Activated CD4-positive, alpha-beta T cell treated with anti-CD3 and anti-CD28 coated beads, Interleukin-2, amount 10 ng/mL, durations not matched to agents 24 days and 14 days (primary cell): ENCODE results near the gene RBM8A. TPM values are rescaled to one million over a fixed set of nuclear protein-coding genes. Genes with fewer than 3 reads are reported as not detected.

Source experiments
- total RNA-seq: library from RNA; stranded (reverse); gene quantifications from 2 replicates; pipeline ENCODE4 v1.2.3, GENCODE V29; 2022

The RBM8A gene
- total RNA-seq, 1 donor from 2014 or later: 355 TPM

Other genes with a start within 250 kb of the RBM8A start
- 0.16 TPM in 1 of 2 replicates, not detected in the other for gene PDZK1, start 220.1 kb downstream of the RBM8A start, total RNA-seq
- 0.59 TPM in 1 of 2 replicates, not detected in the other for gene CD160, start 208.0 kb downstream of the RBM8A start, total RNA-seq
- 14.1 and 15.5 TPM in 2 replicates for gene RNF115, start 103.4 kb downstream of the RBM8A start, total RNA-seq
- 35.0 and 39.0 TPM in 2 replicates for gene POLR3C, start 103.3 kb downstream of the RBM8A start, total RNA-seq
- 2.5 and 3.4 TPM in 2 replicates for gene NUDT17, start 81.9 kb downstream of the RBM8A start, total RNA-seq
- gene PIAS3, start 68.4 kb downstream of the RBM8A start, total RNA-seq: 19.1 and 20.2 TPM in 2 replicates
- gene ANKRD35, start 41.6 kb downstream of the RBM8A start, total RNA-seq: 0.40 TPM in 2 replicates
- gene ITGA10, start 17.4 kb downstream of the RBM8A start, total RNA-seq: 1.7 and 2.4 TPM in 2 replicates
- gene PEX11B, start 8.8 kb downstream of the RBM8A start, total RNA-seq: 31.7 and 32.2 TPM in 2 replicates
- gene LIX1L, start 30.5 kb upstream of the RBM8A start, total RNA-seq: 37.8 and 38.4 TPM in 2 replicates
- 4.8 and 5.2 TPM in 2 replicates for gene ANKRD34A, start 37.1 kb upstream of the RBM8A start, total RNA-seq
- 12.1 and 12.6 TPM in 2 replicates for gene POLR3GL, start 37.2 kb upstream of the RBM8A start, total RNA-seq
- gene TXNIP, start 69.1 kb upstream of the RBM8A start, total RNA-seq: 83.4 and 85.2 TPM in 2 replicates
- gene HJV, start 94.3 kb upstream of the RBM8A start, total RNA-seq: not detected in 2 replicates
- gene NBPF10, start 217.3 kb upstream of the RBM8A start, total RNA-seq: 3.2 TPM in 2 replicates